Right lobe of liver (tissue), 4 donors: ENCODE results near the gene FKBP1A.

ENCODE experiments used
- POLR2A ChIP-seq: fragments of 450-650 bp; IDR thresholded peaks from one replicate; pipeline ENCODE4 v1.6.1; 2017; ENCODE audit warnings: antibody characterized with exemption, mild to moderate bottlenecking
- TF ChIP-seq, protein P1 (sequence below), 4 donors: fragments of 200-600 bp in 3 of 4; fragments of 450-650 bp in 1 of 4; IDR thresholded peaks; one replicate each; pipeline versions ENCODE4 v1.5.1 to v1.8.0; 2016 to 2022; ENCODE audit warnings: antibody characterized with exemption in 4 of 4, mild to moderate bottlenecking in 2 of 4
- donor health status: DM: no; HTN: no; CAD: no.
- donor health status: DM: no; HTN: no; CAD: no.
- donor health status: DM: no; HTN: yes; CAD: no.

DNA sequence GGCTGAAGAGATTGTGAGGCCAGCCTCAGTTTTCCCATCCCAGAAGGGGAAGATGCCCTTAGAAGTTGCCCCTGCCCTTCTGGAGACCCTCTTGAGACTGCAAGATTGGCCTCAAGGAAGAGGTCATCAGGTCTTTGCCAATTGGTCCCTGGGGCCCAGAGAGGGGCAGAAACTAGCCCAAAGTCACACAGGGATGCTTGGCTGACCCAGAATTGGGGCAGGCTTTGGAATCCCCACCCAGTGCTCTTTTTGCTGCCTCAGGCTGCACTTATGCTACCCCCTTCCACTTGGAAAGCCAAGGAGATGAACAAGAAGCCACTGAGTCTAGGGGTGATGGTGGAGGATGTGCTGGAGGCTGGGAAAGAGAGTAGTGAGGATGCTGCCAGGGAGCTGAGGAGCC, 24.9 kb upstream of the FKBP1A start:
- TF ChIP-seq, protein P1, sequence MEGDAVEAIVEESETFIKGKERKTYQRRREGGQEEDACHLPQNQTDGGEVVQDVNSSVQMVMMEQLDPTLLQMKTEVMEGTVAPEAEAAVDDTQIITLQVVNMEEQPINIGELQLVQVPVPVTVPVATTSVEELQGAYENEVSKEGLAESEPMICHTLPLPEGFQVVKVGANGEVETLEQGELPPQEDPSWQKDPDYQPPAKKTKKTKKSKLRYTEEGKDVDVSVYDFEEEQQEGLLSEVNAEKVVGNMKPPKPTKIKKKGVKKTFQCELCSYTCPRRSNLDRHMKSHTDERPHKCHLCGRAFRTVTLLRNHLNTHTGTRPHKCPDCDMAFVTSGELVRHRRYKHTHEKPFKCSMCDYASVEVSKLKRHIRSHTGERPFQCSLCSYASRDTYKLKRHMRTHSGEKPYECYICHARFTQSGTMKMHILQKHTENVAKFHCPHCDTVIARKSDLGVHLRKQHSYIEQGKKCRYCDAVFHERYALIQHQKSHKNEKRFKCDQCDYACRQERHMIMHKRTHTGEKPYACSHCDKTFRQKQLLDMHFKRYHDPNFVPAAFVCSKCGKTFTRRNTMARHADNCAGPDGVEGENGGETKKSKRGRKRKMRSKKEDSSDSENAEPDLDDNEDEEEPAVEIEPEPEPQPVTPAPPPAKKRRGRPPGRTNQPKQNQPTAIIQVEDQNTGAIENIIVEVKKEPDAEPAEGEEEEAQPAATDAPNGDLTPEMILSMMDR (IDR thresholded peaks at IDR 0.05) = no peak
- no peak for TF ChIP-seq POLR2A
